ENCODE data around the gene PLPP4. TPM values are rescaled to one million over a fixed set of nuclear protein-coding genes. Genes with fewer than 3 reads are reported as not detected.

PLPP4 gene
- total and polyA plus RNA-seq, 11 donors, result 0.29 TPM; not detected in 10

DNA sequence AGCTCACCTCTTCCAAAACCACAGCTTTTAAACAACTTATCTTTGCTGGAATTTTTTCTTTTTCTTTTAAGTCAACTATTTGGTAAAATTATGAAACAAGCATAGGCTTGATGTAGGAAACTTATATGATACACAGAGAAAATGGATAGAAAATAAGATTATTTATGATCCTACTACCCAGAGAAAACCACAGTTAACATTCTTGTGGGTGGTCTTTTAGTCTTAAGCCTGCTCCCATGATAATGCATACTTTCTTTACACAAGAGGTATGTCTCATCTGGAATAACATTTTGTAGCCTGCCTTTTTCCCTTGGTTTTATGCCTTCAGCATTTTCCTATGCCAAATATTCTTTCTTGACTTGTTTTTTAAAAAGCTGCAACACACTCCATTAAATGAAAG, 21.4 kb downstream of the PLPP4 start:
- H3K27ac ChIP-seq, result no peak overlapping the region
- no peaks in the 10 kb centered on the region for H3K4me1 ChIP-seq
- no peak overlapping the region for H3K4me3 ChIP-seq
- DNase-seq (no peak), ATAC-seq (no peak)
- no peaks in the 10 kb centered on the region for H3K36me3 ChIP-seq
- H3K27me3 ChIP-seq, result peaks cover 0 to 5% (median 0%) of the 10 kb centered on the region in 9 donors
- intact Hi-C loops (cut with DNase I), result no loop called here
- TF ChIP-seq, protein P1, sequence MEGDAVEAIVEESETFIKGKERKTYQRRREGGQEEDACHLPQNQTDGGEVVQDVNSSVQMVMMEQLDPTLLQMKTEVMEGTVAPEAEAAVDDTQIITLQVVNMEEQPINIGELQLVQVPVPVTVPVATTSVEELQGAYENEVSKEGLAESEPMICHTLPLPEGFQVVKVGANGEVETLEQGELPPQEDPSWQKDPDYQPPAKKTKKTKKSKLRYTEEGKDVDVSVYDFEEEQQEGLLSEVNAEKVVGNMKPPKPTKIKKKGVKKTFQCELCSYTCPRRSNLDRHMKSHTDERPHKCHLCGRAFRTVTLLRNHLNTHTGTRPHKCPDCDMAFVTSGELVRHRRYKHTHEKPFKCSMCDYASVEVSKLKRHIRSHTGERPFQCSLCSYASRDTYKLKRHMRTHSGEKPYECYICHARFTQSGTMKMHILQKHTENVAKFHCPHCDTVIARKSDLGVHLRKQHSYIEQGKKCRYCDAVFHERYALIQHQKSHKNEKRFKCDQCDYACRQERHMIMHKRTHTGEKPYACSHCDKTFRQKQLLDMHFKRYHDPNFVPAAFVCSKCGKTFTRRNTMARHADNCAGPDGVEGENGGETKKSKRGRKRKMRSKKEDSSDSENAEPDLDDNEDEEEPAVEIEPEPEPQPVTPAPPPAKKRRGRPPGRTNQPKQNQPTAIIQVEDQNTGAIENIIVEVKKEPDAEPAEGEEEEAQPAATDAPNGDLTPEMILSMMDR (IDR thresholded peaks at IDR 0.05), result no peak
- TF ChIP-seq POLR2A (IDR thresholded peaks at IDR 0.05), result no peak
- peaks cover 0 to 12% (median 0%) of the 10 kb centered on the region in 12 donors for H3K9me3 ChIP-seq

DNA sequence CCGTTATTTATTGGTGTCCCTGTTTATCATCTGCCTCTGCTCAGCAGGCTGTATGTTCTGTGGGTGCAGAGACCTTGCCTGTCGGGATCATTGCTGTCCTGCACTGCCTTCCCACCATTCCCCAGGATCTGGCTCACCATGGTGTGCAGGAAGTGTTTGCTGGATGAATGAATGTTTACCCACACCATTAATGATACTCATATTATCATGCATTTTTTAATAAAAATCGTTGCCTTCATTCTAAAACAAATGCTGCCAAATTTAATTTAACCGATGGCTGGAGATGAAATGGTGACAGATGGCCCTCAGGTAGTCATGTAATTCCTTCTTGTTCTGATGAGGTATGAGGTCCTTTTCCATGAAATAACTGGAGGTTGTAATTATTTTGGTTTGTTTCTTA, 22.5 kb downstream of the PLPP4 start:
- no peak for DNase-seq
- 76 to 78% (median 77%) methylated on average over 4 of the region's 4 CpGs for WGBS, 4 donors
- Histone ChIP-seq H3K9me3 (peaks cover 0 to 17% (median 0%) of the 10 kb centered on the region in 12 donors), H3K4me3 (no peak overlapping the region), H3K27ac (no peak overlapping the region), H3K4me1 (no peaks in the 10 kb centered on the region), H3K27me3 (peaks cover 0 to 5% (median 0%) of the 10 kb centered on the region in 9 donors), H3K36me3 (no peaks in the 10 kb centered on the region)
- ATAC-seq, result no peak
- TF ChIP-seq, protein P1 (IDR thresholded peaks at IDR 0.05), result no peak
- no peak for TF ChIP-seq POLR2A (IDR thresholded peaks at IDR 0.05)
- intact Hi-C loops (cut with DNase I), result no loop called here

DNA sequence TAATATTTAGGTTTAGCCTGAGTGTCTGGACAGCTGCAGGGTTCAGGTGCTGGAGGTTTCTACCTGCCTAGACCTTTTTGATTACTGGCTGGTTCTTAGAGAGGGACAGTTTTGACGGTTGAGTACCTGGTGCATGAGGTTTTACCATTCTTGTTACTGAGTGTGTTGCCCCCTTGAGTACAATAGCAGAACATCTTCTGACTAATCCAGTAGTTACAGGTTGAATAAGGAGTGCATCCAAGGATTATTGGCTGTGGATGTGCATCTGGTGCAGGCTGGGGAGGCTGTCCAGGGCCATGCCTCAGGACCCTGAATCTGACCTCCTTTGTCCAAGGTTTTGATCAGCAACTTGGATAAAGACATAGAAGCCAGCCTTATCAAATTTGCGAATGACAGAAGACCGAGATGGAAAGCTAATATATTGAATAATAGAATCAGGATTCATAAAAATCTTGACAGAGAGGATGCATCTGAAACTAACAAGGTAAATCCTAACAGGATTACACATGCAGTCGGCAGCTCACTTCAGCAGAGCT, 23.1 kb downstream of the PLPP4 start:
- 67 to 75% (median 72%) methylated on average over 4 of the region's 4 CpGs for WGBS, 4 donors
- DNase-seq, result no peak
- intact Hi-C loops (cut with DNase I), result no loop called here

DNA sequence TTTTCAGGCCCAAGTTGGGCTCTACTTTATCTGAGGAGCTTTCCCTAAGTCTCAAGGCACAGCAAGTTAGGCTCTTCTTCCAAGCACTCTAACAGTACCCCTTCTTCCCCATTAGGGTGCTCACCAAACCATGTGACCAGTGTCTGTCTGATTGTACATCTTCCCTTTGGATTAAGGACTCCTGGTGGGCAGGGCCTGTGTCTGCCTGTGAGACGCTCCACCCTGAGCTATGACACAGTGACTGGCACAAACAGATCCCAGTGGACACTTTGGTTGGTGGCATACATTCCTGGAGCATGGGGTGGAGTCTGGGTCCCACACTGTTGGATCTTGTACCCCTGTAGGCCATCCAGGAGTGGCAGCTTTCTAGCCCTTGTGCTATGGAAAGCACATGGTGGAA, 23.8 kb downstream of the PLPP4 start:
- H3K27ac ChIP-seq, result no peak overlapping the region
- intact Hi-C loops (cut with DNase I), result no loop called here
- 67 to 89% (median 82%) methylated on average over 1 of the region's 1 CpG for WGBS, 4 donors
- no peak for TF ChIP-seq POLR2A (IDR thresholded peaks at IDR 0.05)
- TF ChIP-seq, protein P1 (IDR thresholded peaks at IDR 0.05), result no peak
- no peaks in the 10 kb centered on the region for H3K36me3 ChIP-seq
- DNase-seq (no peak), ATAC-seq (no peak)
- peaks cover 0 to 4% (median 0%) of the 10 kb centered on the region in 9 donors for H3K27me3 ChIP-seq
- H3K9me3 ChIP-seq, result peaks cover 0 to 17% (median 0%) of the 10 kb centered on the region in 12 donors
- H3K4me3 ChIP-seq, result no peak overlapping the region
- H3K4me1 ChIP-seq, result no peaks in the 10 kb centered on the region

More for the DNA sequence above, 23.1 kb downstream of the PLPP4 start:
- Histone ChIP-seq H3K4me3 (no peak overlapping the region), H3K4me1 (no peaks in the 10 kb centered on the region), H3K27ac (no peak overlapping the region), H3K36me3 (no peaks in the 10 kb centered on the region), H3K27me3 (peaks cover 0 to 4% (median 0%) of the 10 kb centered on the region in 9 donors), H3K9me3 (peaks cover 0 to 17% (median 0%) of the 10 kb centered on the region in 12 donors)
- no peak for TF ChIP-seq POLR2A (IDR thresholded peaks at IDR 0.05)
- TF ChIP-seq, protein P1 (IDR thresholded peaks at IDR 0.05), result no peak
- no peak for ATAC-seq
